Glutamatergic neuron (in vitro differentiated cells): Measurements from ENCODE around the gene STXBP6. TPM values are rescaled to one million over a fixed set of nuclear protein-coding genes. Genes with fewer than 3 reads are reported as not detected.

Experiments used
- DNase-seq: peaks from one replicate; pipeline ENCODE4 v3.0.0; 2022
- H3K27ac Mint-ChIP-seq: one replicate; pipeline ENCODE4 v1.8.0; 2020; ENCODE audit warnings: mild to moderate bottlenecking, mixed read lengths, inconsistent platforms; ENCODE audit not compliant: unreplicated experiment
- H3K27me3 Mint-ChIP-seq: one replicate; pipeline ENCODE4 v1.8.0; 2020; ENCODE audit warnings: mild to moderate bottlenecking, moderate library complexity, mixed read lengths, inconsistent platforms; ENCODE audit not compliant: unreplicated experiment
- H3K36me3 Mint-ChIP-seq: one replicate; pipeline ENCODE4 v1.8.0; 2020; ENCODE audit warnings: mild to moderate bottlenecking, mixed read lengths, inconsistent platforms; ENCODE audit not compliant: unreplicated experiment
- H3K4me1 Mint-ChIP-seq: one replicate; pipeline ENCODE4 v1.8.0; 2020; ENCODE audit warnings: mild to moderate bottlenecking, low read depth, mixed read lengths, inconsistent platforms; ENCODE audit not compliant: unreplicated experiment
- H3K4me3 Mint-ChIP-seq: one replicate; pipeline ENCODE4 v1.8.0; 2020; ENCODE audit warnings: mild to moderate bottlenecking, mixed read lengths, inconsistent platforms; ENCODE audit not compliant: unreplicated experiment
- H3K9me3 Mint-ChIP-seq: one replicate; pipeline ENCODE4 v1.8.0; 2020; ENCODE audit warnings: mild to moderate bottlenecking, moderate library complexity, mixed read lengths, inconsistent platforms; ENCODE audit not compliant: unreplicated experiment
- CTCF ChIP-seq: fragments of 200-600 bp; sonication (generic); IDR thresholded peaks from one replicate; pipeline ENCODE4 v1.5.0; 2021; ENCODE audit not compliant: partially characterized antibody, unreplicated experiment
- total RNA-seq: library from RNA; stranded (reverse); fragmentation: NEBNext Ultra II Directional; extraction: Animal tissue kit (Norgen Biotek cat#: 25700); gene quantifications from one replicate; pipeline ENCODE4 v1.2.1, GENCODE V29; 2021; ENCODE audit not compliant: unreplicated experiment

The STXBP6 gene
- total RNA-seq, 1 donor from 2014 or later: 0.49 TPM

GRCh38 chr14:24986206-24986893 lies 63.6 kb downstream of the STXBP6 start:
- H3K9me3 Mint-ChIP-seq: no peaks in the 10 kb centered on the region
- no peaks in the 10 kb centered on the region for H3K27me3 Mint-ChIP-seq
- H3K4me3 Mint-ChIP-seq: no peak overlapping the region
- no peak overlapping the region for H3K27ac Mint-ChIP-seq
- H3K36me3 Mint-ChIP-seq: no peaks in the 10 kb centered on the region
- TF ChIP-seq CTCF: no peak
- DNase-seq: no peak
- H3K4me1 Mint-ChIP-seq: no peaks in the 10 kb centered on the region

- Mint-ChIP-seq H3K27me3 (no peaks in the 10 kb centered on the region), H3K9me3 (no peaks in the 10 kb centered on the region), H3K27ac (no peak overlapping the region), H3K4me3 (no peak overlapping the region), H3K4me1 (no peaks in the 10 kb centered on the region), H3K36me3 (no peaks in the 10 kb centered on the region)
- no peak for DNase-seq
- TF ChIP-seq CTCF: no peak
Measured at GRCh38 chr14:24984846-24985589, 64.9 kb downstream of the STXBP6 start.

- Mint-ChIP-seq H3K4me3 (no peak overlapping the region), H3K36me3 (no peaks in the 10 kb centered on the region), H3K9me3 (no peaks in the 10 kb centered on the region), H3K4me1 (no peaks in the 10 kb centered on the region), H3K27ac (no peak overlapping the region), H3K27me3 (no peaks in the 10 kb centered on the region)
- DNase-seq: no peak
- TF ChIP-seq CTCF: no peak
Measured at GRCh38 chr14:24982472-24983155, 67.3 kb downstream of the STXBP6 start.

- no peak overlapping the region for H3K27ac Mint-ChIP-seq
- H3K9me3 Mint-ChIP-seq: no peaks in the 10 kb centered on the region
- no peak for DNase-seq
- no peaks in the 10 kb centered on the region for H3K27me3 Mint-ChIP-seq
- no peak for TF ChIP-seq CTCF
- H3K36me3 Mint-ChIP-seq: no peaks in the 10 kb centered on the region
- H3K4me1 Mint-ChIP-seq: no peaks in the 10 kb centered on the region
- no peak overlapping the region for H3K4me3 Mint-ChIP-seq
Measured at GRCh38 chr14:24979725-24980239, 70.2 kb downstream of the STXBP6 start.
